K562 (cell line): Measurements from ENCODE around the gene XYLB. TPM values are rescaled to one million over a fixed set of nuclear protein-coding genes. Genes with fewer than 3 reads are reported as not detected.

Experiments
- DPF2 ChIP-seq: fragments of 450-650 bp; IDR thresholded peaks from 2 replicates; pipeline ENCODE4 v1.6.1; 2016
- EP400 ChIP-seq: fragments of 450-650 bp; IDR thresholded peaks from 2 replicates; pipeline ENCODE4 v1.6.1; 2017; ENCODE audit warnings: antibody characterized with exemption, mild to moderate bottlenecking, moderate library complexity
- FOXJ3 ChIP-seq: sonication (generic); formaldehyde crosslinking; IDR thresholded peaks from 2 replicates; pipeline ENCODE4 v1.4.0; 2020; ENCODE audit warnings: mild to moderate bottlenecking, missing genetic modification reagents
- HDAC2 ChIP-seq: fragments of 450-650 bp; IDR thresholded peaks from 2 replicates; pipeline ENCODE4 v1.6.1; 2016; ENCODE audit warnings: mild to moderate bottlenecking
- HDGF ChIP-seq: fragments of 450-650 bp; IDR thresholded peaks from 2 replicates; pipeline ENCODE4 v1.6.1; 2016
- SIN3A ChIP-seq, 2 experiments: fragments of 150-350 bp in 1 of 2; IDR thresholded peaks; 2 replicates each; pipeline ENCODE4 v1.6.1; 2011 to 2016; ENCODE audit warnings: borderline replicate concordance in 2 of 2, low read depth in 2 of 2, low read length in 2 of 2, mild to moderate bottlenecking in 2 of 2, moderate library complexity in 2 of 2; ENCODE audit not compliant: control insufficient read depth in 1 of 2
- SLC30A9 ChIP-seq: fragments of 250-450 bp; sonication (Bioruptor Pico); IDR thresholded peaks from 2 replicates; pipeline ENCODE4 v1.8.0; 2022; ENCODE audit warnings: mild to moderate bottlenecking, moderate library complexity
- SREBF1 ChIP-seq: fragments of 150-350 bp; IDR thresholded peaks from 2 replicates; pipeline ENCODE4 v1.6.1; 2014; ENCODE audit warnings: antibody characterized with exemption, low read depth, low read length, borderline replicate concordance
- TAF1 ChIP-seq: IDR thresholded peaks from 2 replicates; pipeline ENCODE4 v1.6.1; 2011; ENCODE audit warnings: mild to moderate bottlenecking, low read length, moderate library complexity; ENCODE audit not compliant: insufficient read depth, control insufficient read depth, severe bottlenecking; ENCODE audit errors: extremely low read depth
- TCF3 ChIP-seq: sonication (generic); formaldehyde crosslinking; IDR thresholded peaks from 2 replicates; pipeline ENCODE4 v1.4.0; 2020; ENCODE audit warnings: mild to moderate bottlenecking, missing genetic modification reagents
- ZBED1 ChIP-seq: IDR thresholded peaks from 2 replicates; pipeline ENCODE4 v1.6.1; 2014
- ZFP36 ChIP-seq: fragments of 150-350 bp; IDR thresholded peaks from 2 replicates; pipeline ENCODE4 v1.6.1; 2018; ENCODE audit warnings: low read length, low read depth; ENCODE audit not compliant: partially characterized antibody
- ZNF445 ChIP-seq: fragments of 250-450 bp; sonication (Bioruptor Pico); IDR thresholded peaks from 2 replicates; pipeline ENCODE4 v1.4.0; 2020; ENCODE audit warnings: low read depth, mild to moderate bottlenecking, moderate library complexity
- ZNF507 ChIP-seq: conservative IDR thresholded peaks from 2 replicates; pipeline ENCODE4 v1.6.1; 2017; ENCODE audit warnings: missing genetic modification characterization, missing compliant biosample characterization
- polyA plus RNA-seq, 8 experiments: library from polyadenylated mRNA; depleted of rRNA in 4 of 8; stranded (reverse) in 5 of 8; unstranded in 3 of 8; fragments of >200 nt; fragmentation: Nextera tagmentation in 2 of 8; fragmentation: Illumina TruSeq in 1 of 8; extraction: Ambion mirVana in 2 of 8; extraction: Trizol in 1 of 8; gene quantifications; 2 replicates each; pipeline versions ENCODE4 v1.2.1 to v1.2.3, GENCODE V29; 2011 to 2014; ENCODE audit warnings: inconsistent platforms in 1 of 8, missing spikeins in 1 of 8
- total RNA-seq, 7 experiments: library from RNA; depleted of rRNA in 6 of 7; stranded (reverse); fragments of >200 nt in 6 of 7; fragmentation: Illumina TruSeq in 2 of 7; extraction: Trizol in 2 of 7; gene quantifications; 2 replicates each; pipeline versions ENCODE4 v1.2.1 to v1.2.3, GENCODE V29; 2011 to 2021; ENCODE audit warnings: low replicate concordance in 1 of 7
- TF ChIP-seq, protein P1 (sequence below): sonication (generic); formaldehyde crosslinking; IDR thresholded peaks from 2 replicates; pipeline ENCODE4 v1.8.0; 2022; ENCODE audit warnings: missing genetic modification reagents, mild to moderate bottlenecking, borderline replicate concordance
- TF ChIP-seq, protein P2 (sequence below): sonication (generic); formaldehyde crosslinking; IDR thresholded peaks from 2 replicates; pipeline ENCODE4 v1.8.1; 2023; ENCODE audit warnings: mild to moderate bottlenecking, missing genetic modification reagents
- TF ChIP-seq, protein P3 (sequence below): fragments of 450-650 bp; IDR thresholded peaks from 2 replicates; pipeline ENCODE4 v1.6.1; 2016; ENCODE audit warnings: antibody characterized with exemption
- TF ChIP-seq, protein P4 (sequence below): fragments of 250-450 bp; sonication (Bioruptor Pico); IDR thresholded peaks from 2 replicates; pipeline ENCODE4 v1.9.0; 2021; ENCODE audit warnings: mild to moderate bottlenecking
- TF ChIP-seq, protein P5 (sequence below): fragments of 250-450 bp; sonication (Bioruptor Pico); IDR thresholded peaks from 2 replicates; pipeline ENCODE4 v1.8.0; 2022; ENCODE audit warnings: moderate library complexity, mild to moderate bottlenecking, inconsistent platforms
- TF ChIP-seq, protein P6 (sequence below): sonication (generic); formaldehyde crosslinking; IDR thresholded peaks from 2 replicates; pipeline ENCODE4 v1.8.0; 2022; ENCODE audit warnings: mild to moderate bottlenecking, missing genetic modification reagents

XYLB gene
- total and polyA plus RNA-seq, 9 of the 15 experiments (the other 6 are each of a cell fraction or from before 2014, with no cell fraction given): 4.0 to 20.2 (median 13.2) TPM

DNA sequence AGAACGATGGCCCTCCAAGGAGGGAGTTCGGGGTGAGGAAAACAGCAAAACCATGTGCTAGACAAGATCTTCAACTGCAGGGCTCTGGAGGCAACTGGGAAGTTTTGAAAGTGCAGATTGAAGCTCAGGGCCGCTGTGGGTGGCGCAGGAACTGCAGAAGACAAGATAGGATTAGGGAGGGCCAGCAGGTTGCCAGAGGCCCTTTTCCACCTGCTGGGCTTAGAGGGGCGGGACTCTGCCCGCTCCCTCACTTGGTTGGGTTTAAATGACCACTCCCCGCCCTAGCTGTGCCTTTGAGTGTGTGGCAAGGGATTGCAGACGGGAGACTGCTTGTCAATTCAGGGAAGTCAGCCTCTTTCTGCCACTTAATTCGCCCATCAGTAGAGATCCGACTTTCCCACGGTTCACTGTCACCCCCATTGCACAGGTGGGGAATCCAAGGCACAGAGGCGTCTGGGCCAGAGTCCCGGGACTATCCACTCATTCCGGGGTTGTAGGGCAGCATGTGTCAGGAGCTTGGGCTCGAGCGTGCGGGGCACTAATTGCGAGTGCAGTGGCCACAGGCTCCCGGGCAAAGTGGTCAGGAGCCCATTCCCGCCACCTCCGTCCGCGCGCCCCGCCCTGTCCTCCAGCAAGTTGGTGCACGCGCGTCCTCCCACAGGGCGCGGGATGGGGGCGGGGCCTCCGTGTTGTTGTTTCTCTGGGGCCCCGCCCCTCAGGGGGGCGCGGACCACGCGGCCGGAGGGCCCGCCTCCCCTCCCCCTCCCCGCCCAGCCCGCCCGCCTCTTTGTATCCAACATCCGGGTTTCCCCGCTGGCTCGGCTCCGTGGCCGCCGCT is 106.7 kb downstream of the XYLB start, which contains the start of gene ACVR2B (continued):
- TF ChIP-seq TCF3 (CRISPR knock-in tag) (peak; percentile 19; the same call in 1 of the 2 replicates), ZNF507 (tag) (no peak), HDAC2 (peak; percentile 60; the same call in 1 of the 2 replicates), ZFP36 (no peak), EP400 (no peak), DPF2 (peak; percentile 35), SLC30A9 (no peak), SIN3A (IDR thresholded peaks at IDR 0.05; ENCODE audit: borderline replicate concordance in 2 of 2, control insufficient read depth in 1 of 2, low read depth in 2 of 2, low read length in 2 of 2) (0 out of 4 replicates have a peak, but pooled peaks have one; percentile 52 to 81), ZNF445 (CRISPR knock-in tag) (no peak), HDGF (no peak), SREBF1 (no peak), TAF1 (peak; percentile 74), ZBED1 (0 out of 2 replicates have a peak, but pooled peaks have one; percentile 51), FOXJ3 (no peak)
- TF ChIP-seq, protein P1, sequence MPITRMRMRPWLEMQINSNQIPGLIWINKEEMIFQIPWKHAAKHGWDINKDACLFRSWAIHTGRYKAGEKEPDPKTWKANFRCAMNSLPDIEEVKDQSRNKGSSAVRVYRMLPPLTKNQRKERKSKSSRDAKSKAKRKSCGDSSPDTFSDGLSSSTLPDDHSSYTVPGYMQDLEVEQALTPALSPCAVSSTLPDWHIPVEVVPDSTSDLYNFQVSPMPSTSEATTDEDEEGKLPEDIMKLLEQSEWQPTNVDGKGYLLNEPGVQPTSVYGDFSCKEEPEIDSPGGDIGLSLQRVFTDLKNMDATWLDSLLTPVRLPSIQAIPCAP (CRISPR knock-in tag): no peak
- TF ChIP-seq, protein P2, sequence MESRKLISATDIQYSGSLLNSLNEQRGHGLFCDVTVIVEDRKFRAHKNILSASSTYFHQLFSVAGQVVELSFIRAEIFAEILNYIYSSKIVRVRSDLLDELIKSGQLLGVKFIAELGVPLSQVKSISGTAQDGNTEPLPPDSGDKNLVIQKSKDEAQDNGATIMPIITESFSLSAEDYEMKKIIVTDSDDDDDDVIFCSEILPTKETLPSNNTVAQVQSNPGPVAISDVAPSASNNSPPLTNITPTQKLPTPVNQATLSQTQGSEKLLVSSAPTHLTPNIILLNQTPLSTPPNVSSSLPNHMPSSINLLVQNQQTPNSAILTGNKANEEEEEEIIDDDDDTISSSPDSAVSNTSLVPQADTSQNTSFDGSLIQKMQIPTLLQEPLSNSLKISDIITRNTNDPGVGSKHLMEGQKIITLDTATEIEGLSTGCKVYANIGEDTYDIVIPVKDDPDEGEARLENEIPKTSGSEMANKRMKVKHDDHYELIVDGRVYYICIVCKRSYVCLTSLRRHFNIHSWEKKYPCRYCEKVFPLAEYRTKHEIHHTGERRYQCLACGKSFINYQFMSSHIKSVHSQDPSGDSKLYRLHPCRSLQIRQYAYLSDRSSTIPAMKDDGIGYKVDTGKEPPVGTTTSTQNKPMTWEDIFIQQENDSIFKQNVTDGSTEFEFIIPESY (CRISPR knock-in tag): no peak
- TF ChIP-seq, protein P3, sequence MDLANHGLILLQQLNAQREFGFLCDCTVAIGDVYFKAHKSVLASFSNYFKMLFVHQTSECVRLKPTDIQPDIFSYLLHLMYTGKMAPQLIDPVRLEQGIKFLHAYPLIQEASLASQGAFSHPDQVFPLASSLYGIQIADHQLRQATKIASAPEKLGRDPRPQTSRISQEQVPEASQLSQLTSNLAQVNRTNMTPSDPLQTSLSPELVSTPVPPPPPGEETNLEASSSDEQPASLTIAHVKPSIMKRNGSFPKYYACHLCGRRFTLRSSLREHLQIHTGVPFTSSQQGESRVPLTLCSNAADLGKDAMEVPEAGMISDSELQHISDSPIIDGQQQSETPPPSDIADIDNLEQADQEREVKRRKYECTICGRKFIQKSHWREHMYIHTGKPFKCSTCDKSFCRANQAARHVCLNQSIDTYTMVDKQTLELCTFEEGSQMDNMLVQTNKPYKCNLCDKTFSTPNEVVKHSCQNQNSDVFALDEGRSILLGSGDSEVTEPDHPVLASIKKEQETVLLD: peak; percentile 15; the same call in 1 of the 2 replicates
- TF ChIP-seq, protein P4, sequence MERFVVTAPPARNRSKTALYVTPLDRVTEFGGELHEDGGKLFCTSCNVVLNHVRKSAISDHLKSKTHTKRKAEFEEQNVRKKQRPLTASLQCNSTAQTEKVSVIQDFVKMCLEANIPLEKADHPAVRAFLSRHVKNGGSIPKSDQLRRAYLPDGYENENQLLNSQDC: no peak
- TF ChIP-seq, protein P5, sequence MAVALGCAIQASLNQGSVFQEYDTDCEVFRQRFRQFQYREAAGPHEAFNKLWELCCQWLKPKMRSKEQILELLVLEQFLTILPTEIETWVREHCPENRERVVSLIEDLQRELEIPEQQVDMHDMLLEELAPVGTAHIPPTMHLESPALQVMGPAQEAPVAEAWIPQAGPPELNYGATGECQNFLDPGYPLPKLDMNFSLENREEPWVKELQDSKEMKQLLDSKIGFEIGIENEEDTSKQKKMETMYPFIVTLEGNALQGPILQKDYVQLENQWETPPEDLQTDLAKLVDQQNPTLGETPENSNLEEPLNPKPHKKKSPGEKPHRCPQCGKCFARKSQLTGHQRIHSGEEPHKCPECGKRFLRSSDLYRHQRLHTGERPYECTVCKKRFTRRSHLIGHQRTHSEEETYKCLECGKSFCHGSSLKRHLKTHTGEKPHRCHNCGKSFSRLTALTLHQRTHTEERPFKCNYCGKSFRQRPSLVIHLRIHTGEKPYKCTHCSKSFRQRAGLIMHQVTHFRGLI (CRISPR knock-in tag): no peak
- TF ChIP-seq, protein P6, sequence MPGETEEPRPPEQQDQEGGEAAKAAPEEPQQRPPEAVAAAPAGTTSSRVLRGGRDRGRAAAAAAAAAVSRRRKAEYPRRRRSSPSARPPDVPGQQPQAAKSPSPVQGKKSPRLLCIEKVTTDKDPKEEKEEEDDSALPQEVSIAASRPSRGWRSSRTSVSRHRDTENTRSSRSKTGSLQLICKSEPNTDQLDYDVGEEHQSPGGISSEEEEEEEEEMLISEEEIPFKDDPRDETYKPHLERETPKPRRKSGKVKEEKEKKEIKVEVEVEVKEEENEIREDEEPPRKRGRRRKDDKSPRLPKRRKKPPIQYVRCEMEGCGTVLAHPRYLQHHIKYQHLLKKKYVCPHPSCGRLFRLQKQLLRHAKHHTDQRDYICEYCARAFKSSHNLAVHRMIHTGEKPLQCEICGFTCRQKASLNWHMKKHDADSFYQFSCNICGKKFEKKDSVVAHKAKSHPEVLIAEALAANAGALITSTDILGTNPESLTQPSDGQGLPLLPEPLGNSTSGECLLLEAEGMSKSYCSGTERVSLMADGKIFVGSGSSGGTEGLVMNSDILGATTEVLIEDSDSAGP: no peak
